GM18511 (cell line): ENCODE results near the gene ENOSF1.
"Not testable (repeated sequence)": the region's sequence is repeated elsewhere in the genome, so short reads cannot be mapped to it uniquely, and the experiment has no call there.

Source experiments
- ATAC-seq: cut with Tn5 transposase; IDR thresholded peaks from one replicate; pipeline ENCODE4 v1.9.1; 2021; ENCODE audit warnings: mild to moderate bottlenecking, moderate library complexity; ENCODE audit not compliant: unreplicated experiment

Gene ENOSF1

DNA sequence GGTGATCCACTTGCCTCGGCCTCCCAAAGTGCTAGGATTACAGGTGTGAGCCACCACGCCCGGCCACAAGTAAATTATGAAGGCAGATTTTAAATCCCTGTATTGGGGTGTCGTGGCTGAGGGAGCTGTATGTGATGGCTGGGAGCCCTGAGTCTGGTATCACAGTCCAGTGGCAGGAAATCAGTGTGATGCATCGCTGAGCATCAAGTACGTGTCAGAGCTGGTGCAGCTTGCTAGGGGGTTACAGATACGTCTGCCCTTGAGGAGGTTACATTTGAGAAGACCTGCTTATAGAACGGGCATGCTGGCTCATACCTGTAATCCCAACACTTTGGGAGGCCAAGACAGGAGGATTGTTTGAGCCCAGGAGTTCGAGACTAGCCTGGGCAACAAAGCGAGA lies 4.3 kb downstream of the ENOSF1 start:
- ATAC-seq: no peak

DNA sequence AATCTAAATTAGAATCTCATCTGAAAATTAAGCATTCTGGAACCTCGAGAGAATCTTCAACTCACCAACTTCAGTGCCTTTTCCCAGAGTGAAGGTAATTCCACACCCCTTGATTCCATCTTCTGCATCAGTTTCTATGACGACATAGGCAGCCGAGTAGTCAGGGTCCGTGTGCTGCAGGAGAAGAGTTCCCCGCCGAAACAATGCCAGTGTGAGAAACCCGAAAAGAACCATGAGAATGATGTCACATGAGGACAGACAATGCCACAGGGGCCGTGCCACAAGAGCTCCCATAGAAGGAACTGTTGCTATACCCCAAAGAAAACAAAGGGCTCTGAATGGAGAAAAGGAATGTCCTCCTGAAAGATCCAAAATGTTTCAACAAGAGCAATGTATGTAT lies 6.0 kb downstream of the ENOSF1 start:
- ATAC-seq: no peak

DNA sequence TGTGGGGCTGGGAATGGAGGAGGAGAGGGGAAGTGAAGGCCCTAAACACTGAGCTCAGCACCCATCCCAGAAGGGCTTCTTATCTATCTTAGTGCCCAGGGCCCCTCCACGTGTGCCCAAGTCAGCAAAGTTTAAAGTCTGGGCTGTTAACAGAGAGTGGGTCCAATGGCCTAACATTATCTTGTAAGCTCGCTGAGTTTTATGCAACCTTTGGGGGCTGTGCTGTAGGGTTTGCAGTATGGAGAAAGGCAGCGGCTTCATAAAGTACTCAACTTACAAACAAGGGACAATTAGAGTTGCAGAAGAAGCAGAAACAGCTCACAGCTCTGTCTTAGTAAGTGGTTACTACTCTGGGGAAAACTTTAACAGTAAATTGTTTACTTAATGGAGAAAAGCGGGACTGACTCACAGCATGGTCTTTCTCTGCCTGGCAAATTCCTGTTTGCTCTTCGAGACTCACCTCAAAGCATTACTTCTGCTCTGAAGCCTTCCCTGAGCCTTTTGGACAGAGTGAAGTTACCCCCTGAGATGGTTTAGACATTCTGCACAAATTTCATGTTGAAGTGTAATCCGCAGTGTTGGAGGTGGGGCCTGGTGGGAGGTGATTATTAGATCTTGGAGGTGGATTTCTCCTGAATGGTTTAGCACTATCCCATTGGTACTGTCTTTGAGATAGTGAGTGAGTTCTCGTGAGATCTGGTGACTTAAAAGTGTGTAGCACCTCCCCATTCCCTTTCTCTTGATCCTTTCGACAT lies 9.0 kb downstream of the ENOSF1 start:
- no peak for ATAC-seq

DNA sequence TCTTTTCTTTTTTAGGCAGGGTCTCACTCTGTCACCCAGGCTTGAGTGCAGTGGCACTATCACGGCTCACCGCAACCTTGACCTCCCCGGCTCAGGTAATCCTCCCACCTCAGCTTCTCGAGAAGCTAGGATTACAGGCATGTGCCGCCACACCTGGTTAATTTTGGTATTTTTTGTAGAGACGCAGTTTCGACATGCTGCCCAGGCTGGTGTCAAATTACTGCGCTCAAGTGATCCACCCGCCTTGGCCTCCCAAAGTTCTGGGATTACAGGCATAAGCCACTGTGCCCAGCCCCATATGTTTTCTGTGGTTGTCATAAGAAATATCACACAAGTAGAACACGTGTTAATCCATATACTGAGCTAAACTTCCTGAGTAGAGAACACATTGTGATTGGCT lies 14.6 kb downstream of the ENOSF1 start:
- ATAC-seq: no peak

DNA sequence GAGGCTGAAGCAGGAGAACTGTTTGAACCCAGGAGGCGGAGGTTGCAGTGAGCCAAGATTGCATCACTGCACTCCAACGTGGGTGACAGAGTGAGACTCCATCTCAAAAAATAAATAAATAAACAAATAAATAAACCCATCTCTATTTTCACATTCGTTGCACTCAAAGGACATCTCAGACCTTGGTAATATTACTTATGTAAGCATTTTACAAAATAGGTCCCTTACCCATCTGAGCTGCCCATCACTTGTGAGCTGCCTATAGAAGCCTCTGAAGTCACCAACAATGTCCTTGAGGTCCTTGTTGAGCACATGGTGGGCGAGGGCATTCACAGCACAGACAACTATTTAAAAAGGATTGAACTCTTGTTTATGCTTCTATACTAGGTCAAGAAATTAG lies 15.4 kb downstream of the ENOSF1 start:
- no peak for ATAC-seq

DNA sequence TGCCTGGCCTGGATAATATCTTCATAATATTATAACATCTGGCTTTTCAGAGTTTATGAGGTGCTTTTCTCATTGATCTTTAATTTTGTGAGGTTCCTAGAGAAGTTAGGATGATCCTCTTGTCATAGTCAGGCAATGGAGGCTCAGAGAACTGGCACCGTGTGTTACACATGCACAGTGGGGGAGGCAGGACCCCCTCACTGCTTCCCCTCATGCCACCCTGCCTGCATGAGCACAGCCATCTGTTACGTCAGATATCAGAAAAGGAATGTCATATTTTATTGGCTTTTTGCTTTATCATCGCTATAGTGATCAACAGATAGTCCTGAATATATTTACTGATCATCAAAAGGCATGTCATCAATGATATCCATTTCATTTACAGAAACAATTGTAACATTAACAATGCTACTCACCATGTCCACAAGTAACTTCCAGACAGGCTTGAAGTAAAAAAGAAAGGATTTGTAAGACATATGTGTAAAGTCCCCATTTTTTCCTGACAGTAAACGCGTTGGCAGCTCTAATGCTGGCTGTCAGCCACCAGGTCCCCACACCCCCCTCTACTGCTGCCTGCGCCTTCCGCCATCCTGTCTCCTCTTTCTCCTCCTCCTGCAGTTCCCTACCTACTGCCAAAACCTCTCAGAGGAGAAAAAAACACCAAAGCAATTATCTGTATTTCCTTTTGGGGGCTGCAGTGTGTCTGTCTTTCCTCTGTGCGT lies 18.8 kb downstream of the ENOSF1 start:
- no peak for ATAC-seq

DNA sequence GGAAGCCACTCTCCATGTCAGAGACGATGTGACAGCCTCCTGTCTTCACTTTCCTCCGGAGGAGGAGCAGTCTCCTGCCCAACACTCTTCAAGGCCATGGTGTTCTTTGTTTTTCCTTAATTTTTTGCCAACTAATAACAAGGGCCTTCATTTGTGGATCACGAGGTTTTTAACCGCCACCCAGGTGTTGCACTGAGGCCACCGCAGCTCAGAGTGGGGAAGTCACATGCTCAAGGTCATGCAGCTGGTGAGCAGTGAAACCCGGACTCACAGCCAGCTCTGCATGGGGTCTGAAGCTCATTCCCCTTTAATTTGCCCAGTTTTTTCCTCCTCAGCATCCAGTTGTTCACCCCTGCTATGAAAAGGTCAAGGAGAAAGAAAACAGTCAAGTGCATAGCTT lies 19.6 kb downstream of the ENOSF1 start:
- ATAC-seq: no peak

DNA sequence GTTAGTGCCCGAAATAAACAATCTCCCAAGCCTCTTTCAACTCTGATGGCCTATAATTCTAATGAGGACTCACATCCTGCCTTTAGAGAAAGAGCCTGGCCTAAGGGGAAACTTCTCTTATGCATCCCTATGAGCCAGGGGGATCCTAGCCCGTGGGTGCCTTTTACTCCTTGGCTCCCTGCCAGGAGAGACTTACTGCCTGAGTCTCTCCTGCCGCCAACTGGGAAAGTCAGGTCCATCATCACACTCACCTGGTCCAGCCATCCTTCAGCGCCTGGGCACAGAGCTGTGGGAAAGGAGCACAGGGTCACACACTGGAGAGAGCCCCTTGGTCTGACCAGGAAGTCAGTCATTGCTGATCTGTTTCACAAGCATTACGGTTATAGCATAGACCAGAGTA lies 24.1 kb downstream of the ENOSF1 start:
- no peak for ATAC-seq

DNA sequence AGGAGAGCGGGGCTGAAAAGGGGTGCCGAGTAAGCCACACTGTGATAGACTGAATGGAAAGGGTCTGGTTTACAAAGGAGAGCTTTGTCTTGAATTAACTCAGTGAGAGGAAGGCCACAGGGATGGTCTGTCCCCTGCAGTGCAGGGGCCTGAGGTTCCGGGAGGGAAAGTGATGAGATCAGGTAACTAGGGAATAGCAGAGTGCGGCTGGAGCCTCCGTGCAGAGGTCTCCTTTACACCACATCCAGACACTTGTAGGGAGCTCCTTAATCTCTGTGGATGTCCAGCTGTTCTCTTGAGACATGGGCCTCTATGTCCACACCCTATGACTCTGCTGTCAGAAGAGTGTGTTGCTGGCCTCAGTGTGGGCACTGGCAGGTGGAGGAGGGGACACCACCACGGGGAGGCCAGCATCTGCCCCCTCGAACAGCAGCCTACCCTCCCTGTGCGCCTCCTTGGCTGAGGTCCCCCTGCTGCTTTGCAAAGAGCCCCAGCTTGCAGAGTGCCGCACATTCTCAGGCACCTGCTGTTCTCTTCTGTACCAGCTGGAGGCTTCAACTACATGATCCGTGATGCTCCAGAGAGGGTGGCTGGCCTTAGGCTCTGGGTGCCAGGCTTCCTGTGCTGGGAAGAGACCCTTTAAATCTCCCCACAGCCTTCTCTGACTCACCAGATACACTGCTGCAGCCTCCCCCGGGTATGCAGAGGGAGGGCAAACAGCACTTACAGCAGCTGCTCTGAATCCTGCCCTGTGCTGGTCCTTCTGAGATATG lies 25.9 kb downstream of the ENOSF1 start:
- no peak for ATAC-seq

DNA sequence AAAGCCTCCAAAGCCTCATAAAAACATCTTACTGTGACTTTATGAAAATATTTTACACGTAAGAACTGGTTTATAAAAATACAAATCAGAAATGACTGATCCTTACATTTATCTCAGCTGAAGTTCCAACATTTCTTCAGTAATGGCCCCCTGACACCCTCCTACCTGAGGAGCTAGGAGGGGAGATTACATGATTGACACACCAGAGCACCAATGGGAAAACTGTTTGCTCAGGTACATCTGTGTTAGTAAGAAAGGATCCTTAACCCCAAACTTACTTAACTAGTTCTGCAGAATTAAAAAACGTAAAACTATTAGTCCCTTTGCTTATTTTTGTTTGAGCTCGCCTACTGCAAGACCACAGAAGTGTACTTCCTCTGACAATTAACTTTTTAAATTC lies 27.0 kb downstream of the ENOSF1 start:
- ATAC-seq: no peak

DNA sequence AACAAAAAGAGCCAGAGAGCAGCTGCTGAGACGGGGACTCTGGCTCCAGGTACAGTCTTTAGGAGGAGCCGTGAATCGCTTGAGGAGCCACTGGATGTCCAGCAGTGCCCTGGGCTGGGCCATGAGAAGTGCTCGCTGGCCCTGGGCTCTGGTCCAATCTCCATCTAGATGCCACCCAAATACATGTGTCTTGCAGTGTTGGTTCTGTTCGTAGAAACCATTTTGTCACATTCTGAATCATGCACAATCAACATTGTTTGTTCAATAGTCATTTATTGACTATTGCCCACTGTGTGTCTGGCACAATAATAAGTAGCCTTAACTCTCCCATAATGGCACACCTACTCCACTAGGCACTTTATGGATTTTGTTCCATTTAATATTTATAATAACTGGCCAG lies 28.9 kb downstream of the ENOSF1 start:
- ATAC-seq: no peak

DNA sequence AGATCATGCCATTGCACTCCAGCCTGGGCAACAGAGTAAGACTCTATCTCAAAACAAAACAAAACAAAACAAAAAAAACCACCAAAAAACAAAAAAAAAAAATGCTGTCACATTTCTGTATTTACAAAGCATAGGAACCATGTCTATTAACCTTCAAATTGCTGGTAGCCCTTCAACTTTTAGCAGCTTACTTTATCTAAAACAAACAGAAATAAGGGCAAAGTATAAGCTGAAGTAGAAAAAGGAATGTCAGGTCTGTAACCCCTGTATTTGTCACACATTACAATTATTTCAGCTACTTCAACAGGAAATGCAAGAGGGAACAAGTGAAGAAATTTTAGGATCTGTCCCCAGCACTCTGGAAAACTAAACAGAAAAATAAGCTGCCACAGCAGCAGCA lies 29.6 kb downstream of the ENOSF1 start:
- no peak for ATAC-seq

DNA sequence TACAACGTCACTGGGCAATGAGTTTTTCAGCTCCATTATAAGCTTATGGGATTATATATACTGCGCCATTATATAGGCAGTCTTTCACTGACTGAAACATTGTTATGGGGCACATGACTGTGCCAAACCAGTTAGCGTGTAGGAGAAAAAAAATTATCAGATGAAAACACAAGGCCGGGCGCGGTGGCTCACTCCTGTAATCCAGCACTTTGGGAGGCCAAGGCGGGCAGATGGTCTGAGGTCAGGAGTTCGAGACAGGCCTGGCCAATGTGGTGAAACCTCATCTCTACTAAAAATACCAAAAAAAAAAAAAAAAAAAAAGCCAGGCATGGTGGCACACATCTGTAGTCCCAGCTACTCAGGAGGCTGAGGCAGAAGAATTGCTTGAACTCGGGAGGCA lies 30.0 kb downstream of the ENOSF1 start:
- ATAC-seq: not testable (repeated sequence)

DNA sequence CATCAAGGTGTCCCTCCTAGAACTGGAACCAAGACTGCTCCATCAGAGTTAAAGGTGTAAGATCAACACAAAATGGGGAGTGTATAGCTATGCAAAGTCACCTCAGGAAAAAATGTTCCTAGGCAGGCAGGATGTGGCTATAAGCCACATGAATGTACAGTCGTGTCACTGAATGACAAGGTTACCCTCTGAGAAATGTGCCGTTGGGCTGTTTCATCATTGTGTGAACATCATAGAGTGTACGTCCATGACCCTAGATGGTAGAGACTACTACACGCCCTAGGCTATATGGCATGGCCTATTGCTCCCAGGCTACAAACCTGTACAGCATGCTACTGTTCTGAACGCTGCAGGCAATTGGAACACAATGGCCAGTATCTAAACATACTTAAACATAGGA lies 30.4 kb downstream of the ENOSF1 start:
- no peak for ATAC-seq

DNA sequence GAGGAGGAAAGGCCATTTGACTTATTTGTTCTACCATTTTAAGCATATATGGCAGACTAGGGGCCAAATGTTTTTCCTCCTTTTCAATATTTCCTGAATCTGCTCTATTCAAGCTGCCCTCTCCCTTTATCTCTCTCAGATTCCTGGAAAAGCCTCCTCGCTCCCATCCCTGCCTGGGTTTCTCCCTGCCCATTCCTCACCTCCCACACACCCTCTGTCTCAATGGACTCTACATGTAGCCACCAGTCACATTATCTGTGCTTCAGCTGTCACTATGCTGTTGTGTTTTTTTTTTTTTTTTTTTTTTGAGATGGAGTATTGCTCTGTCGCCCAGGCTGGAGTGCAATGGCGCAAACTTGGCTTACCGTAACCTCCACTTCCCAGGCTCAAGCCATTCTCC lies 32.0 kb downstream of the ENOSF1 start:
- ATAC-seq: no peak

DNA sequence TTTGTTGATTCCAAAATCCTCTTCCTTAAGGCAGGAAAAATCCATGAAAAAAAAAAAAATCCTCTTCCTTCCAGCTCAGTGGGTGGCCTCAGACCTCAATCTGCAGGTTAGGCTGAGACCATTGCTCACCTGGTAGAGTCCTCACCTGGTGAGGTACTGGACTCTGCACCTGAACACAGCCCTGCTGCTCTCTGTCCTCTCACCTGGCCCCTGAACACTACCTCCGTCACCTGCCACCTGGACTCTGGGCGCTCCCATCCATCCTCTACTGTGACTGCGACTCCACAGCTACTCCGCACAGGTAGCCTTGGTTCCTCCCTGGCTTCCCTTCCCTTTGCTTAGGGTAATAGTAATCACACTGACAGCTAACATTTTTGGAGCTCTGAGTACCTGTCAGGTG lies 32.9 kb downstream of the ENOSF1 start:
- no peak for ATAC-seq

DNA sequence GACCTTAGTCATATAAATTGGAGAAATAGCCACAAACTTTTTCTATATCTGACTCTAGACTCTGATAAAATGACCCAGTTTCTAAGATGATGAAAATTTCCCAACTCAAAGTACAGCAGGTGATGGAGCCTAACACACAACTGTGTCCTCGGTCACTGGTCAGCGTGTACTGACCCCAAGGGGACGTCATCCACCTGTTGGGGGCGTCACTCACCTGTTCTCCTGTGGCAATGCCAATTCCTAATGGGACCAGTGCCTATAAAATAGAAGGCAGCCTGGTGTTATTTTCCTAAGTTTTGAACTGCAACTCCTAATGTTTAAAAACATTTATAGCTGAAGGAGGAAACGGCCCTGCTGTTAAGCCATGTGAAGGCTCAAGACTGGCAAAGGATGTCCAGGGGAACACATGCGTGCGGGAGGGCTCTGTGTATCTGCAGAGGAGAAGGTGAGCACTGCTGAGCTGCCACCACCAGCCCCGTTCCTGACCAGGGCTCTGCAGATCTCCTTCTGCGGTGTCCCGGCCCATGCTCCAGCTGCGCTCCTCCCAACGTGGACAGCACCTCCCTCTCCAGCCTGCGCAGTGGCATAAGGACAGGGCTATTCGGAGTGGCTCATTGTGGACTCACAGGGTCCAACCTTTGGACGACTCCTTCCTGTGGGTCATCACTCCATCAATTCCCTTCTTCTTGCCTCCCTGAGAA lies 33.8 kb downstream of the ENOSF1 start:
- ATAC-seq: no peak

DNA sequence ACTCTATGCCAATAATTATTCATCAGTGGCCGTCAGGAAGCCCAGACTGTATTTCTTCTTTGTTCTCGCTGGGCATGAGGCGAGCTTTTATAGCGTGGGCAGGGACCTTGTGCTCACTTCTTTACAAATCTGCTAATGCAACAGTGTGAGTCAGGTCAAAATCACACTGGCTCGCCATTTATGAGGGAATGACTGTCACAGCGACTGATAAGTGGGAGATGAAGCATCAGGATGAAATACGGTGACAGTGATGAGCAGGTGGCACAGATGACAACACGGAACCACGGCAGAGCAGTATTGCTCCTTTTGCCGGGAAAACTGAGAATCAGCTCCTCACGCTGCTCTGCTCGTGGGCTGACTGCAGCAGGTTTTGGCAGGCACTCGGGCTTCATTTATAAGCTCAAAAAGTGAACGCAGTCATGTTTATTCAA lies 34.5 kb downstream of the ENOSF1 start:
- ATAC-seq: no peak

DNA sequence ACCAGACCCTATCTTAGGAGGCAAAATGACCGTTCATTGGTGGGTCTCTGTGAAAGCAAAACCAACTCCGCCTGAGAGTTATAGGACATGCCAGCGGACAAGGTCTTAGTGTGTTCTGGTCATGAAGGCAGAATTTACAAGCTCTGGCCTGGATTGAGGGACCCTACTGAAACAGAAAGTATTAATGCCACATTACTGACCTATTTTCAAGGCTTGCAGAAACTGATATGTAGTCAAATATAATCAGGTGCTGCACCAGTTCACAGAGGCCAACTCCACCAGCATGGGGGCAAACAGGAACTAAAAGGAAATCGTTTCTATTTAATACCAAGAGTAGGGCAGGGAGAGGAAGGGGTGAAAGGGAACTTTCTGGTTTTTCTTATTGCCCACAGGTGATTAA lies 35.3 kb downstream of the ENOSF1 start:
- ATAC-seq: peak; percentile 55

DNA sequence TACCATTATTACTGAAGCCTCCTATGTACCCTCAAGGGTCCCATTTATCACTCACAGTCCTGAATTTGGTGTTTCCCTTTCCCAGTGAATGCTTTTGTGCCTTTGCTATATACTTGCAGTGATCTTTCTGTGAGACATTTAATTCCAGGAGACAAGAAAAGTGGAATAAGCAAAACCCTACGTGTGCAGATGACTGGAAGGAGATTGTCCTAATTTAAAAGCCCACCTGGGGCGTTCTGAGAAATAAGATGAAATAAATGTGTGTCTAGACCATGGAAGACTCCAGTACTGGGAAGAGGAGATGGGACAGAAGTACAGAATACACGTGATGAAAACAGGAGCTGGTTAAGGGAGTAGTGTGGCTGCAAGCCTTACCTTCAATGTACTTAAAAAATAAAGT lies 35.7 kb downstream of the ENOSF1 start:
- ATAC-seq: no peak

DNA sequence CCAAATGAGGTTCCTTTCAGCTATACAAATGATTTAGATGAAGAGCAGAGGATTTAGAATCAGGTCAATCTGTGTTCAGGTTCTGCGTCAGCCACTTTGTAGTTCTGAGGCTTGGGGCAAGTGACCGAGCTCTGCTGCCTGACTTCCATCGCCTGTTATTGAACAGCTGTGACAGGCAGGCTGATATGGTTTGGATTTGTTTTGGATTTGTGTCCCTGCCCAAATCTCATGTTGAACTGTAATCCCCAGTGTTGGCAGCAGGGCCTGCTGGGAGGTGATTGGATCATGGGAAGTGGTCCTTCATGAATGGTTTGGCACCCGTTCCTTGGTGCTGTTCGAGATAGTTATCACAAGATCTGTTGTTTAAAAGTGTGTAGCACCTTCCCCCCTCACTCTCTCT lies 36.4 kb downstream of the ENOSF1 start:
- no peak for ATAC-seq
